ENCODE results near the gene DAB2IP.

Gene DAB2IP

GRCh38 chr9:121735065-121735792, 83.8 kb downstream of the DAB2IP start:
- no peak overlapping the region for H3K4me3 ChIP-seq (ENCODE audit: low read depth, low read length)
- peak; percentile 37 for TF ChIP-seq CTCF (IDR thresholded peaks at IDR 0.05; ENCODE audit: insufficient read depth, low read depth, low read length, missing control alignments)
- DNase-seq (ENCODE audit: low read depth) = peak; percentile 61

- DNase-seq (ENCODE audit: low read depth) = no peak
- TF ChIP-seq CTCF (IDR thresholded peaks at IDR 0.05; ENCODE audit: insufficient read depth, low read depth, low read length, missing control alignments) = no peak
- no peak overlapping the region for H3K4me3 ChIP-seq (ENCODE audit: low read depth, low read length)
These were observed 84.6 kb downstream of the DAB2IP start for GRCh38 chr9:121735793-121736770.

GRCh38 chr9:121736934-121737462, 85.6 kb downstream of the DAB2IP start:
- no peak for DNase-seq (ENCODE audit: low read depth)
- no peak for TF ChIP-seq CTCF (IDR thresholded peaks at IDR 0.05; ENCODE audit: insufficient read depth, low read depth, low read length, missing control alignments)
- H3K4me3 ChIP-seq (ENCODE audit: low read depth, low read length) = no peak overlapping the region

GRCh38 chr9:121737481-121737931, 86.1 kb downstream of the DAB2IP start:
- no peak for DNase-seq (ENCODE audit: low read depth)
- no peak for TF ChIP-seq CTCF (IDR thresholded peaks at IDR 0.05; ENCODE audit: insufficient read depth, low read depth, low read length, missing control alignments)
- no peak overlapping the region for H3K4me3 ChIP-seq (ENCODE audit: low read depth, low read length)

GRCh38 chr9:121738411-121738810, 87.0 kb downstream of the DAB2IP start:
- TF ChIP-seq CTCF (IDR thresholded peaks at IDR 0.05; ENCODE audit: insufficient read depth, low read depth, low read length, missing control alignments) = no peak

GRCh38 chr9:121738968-121739367, 87.5 kb downstream of the DAB2IP start:
- TF ChIP-seq CTCF (IDR thresholded peaks at IDR 0.05; ENCODE audit: insufficient read depth, low read depth, low read length, missing control alignments) = no peak
- no peak for DNase-seq (ENCODE audit: low read depth)
- H3K4me3 ChIP-seq (ENCODE audit: low read depth, low read length) = no peak overlapping the region

More at GRCh38 chr9:121738411-121738810, 87.0 kb downstream of the DAB2IP start:
- no peak for DNase-seq (ENCODE audit: low read depth)
- H3K4me3 ChIP-seq (ENCODE audit: low read depth, low read length) = no peak overlapping the region
